Mucosa of descending colon (tissue), 3 donors: ENCODE results near the gene PLAGL1. TPM values are rescaled to one million over a fixed set of nuclear protein-coding genes. Genes with fewer than 3 reads are reported as not detected.

Experiments
- ATAC-seq: fragments of 200-7000 bp; cut with Tn5 transposase; one replicate; pipeline ENCODE4 v1.9.1; 2020; ENCODE audit warnings: mild to moderate bottlenecking, moderate library complexity
- DNase-seq, 3 donors: peaks; one replicate each; pipeline ENCODE4 v3.0.0-alpha.2; 2020
- H3K36me3 ChIP-seq: fragments of 200-600 bp; one replicate; pipeline ENCODE4 v1.8.0; 2021; ENCODE audit warnings: low read depth, mild to moderate bottlenecking
- H3K4me1 ChIP-seq: fragments of 200-600 bp; one replicate; pipeline ENCODE4 v1.8.0; 2021; ENCODE audit warnings: low read depth, mild to moderate bottlenecking
- H3K4me3 ChIP-seq: fragments of 200-600 bp; one replicate; pipeline ENCODE4 v1.8.0; 2021; ENCODE audit warnings: mild to moderate bottlenecking
- H3K9me3 ChIP-seq: fragments of 200-600 bp; one replicate; pipeline ENCODE4 v1.8.0; 2021; ENCODE audit warnings: mild to moderate bottlenecking
- CTCF ChIP-seq: fragments of 200-600 bp; IDR thresholded peaks from one replicate; pipeline ENCODE4 v1.8.0; 2022; ENCODE audit warnings: antibody characterized with exemption, mild to moderate bottlenecking
- intact Hi-C, 2 donors: fragments of 100-400 bp; cut with DNase I in 1 of 2; cut with micrococcal nuclease in 1 of 2; formaldehyde crosslinking; loops; one replicate each; pipeline versions ENCODE4 v1.11.0 to v1.11.1; 2022; cut with DNase I, micrococcal nuclease
- total RNA-seq, 3 donors: library from RNA; stranded (reverse); fragmentation: NEBNext Ultra II Directional in 2 of 3; extraction: Animal tissue kit (Norgen Biotek cat#: 25700) in 2 of 3; gene quantifications; one replicate each; pipeline versions ENCODE4 v1.2.1 to v1.2.4, GENCODE V29; 2021 to 2023
- donor health status: DM: no; HTN: no; CAD: no; lungs with moderate emphysema.
- donor health status: DM: no; HTN: no; CAD: no.
- donor health status: DM: no; HTN: yes; CAD: no.

The PLAGL1 gene
- total RNA-seq, 3 donors from 2014 or later: 25.4 to 49.5 (median 46.0) TPM

GRCh38 chr6:143976806-143977349 lies 31.2 kb downstream of the PLAGL1 start:
- Histone ChIP-seq H3K4me1 (no peaks in the 10 kb centered on the region), H3K4me3 (no peak overlapping the region), H3K36me3 (no peaks in the 10 kb centered on the region), H3K9me3 (no peaks in the 10 kb centered on the region)
- intact Hi-C loops: no loop called here
- ATAC-seq (no peak), DNase-seq (no peak)
- no peak for TF ChIP-seq CTCF

DNA sequence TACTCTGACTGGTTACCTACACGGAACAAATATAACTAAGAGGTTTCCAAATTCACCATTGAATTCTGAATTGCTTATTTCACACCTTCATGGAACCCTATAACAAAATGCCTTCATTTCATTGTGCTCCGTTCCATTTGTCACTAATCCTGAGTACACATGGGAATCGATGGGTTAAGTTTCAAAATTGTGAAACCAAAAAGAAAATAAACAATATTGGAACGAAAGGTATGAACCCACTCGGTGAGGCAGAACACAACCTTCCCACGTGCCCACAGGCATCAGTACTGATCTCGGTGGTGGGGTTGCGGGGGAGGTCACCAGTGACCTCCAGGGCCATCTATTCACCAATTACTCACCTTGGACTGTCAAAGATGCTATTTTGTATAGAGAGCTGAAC lies 34.0 kb downstream of the PLAGL1 start:
- Histone ChIP-seq H3K9me3 (no peaks in the 10 kb centered on the region), H3K36me3 (no peaks in the 10 kb centered on the region), H3K4me3 (no peak overlapping the region), H3K4me1 (no peaks in the 10 kb centered on the region)
- TF ChIP-seq CTCF: no peak
- DNase-seq (no peak), ATAC-seq (no peak)
- intact Hi-C loops: no loop called here

DNA sequence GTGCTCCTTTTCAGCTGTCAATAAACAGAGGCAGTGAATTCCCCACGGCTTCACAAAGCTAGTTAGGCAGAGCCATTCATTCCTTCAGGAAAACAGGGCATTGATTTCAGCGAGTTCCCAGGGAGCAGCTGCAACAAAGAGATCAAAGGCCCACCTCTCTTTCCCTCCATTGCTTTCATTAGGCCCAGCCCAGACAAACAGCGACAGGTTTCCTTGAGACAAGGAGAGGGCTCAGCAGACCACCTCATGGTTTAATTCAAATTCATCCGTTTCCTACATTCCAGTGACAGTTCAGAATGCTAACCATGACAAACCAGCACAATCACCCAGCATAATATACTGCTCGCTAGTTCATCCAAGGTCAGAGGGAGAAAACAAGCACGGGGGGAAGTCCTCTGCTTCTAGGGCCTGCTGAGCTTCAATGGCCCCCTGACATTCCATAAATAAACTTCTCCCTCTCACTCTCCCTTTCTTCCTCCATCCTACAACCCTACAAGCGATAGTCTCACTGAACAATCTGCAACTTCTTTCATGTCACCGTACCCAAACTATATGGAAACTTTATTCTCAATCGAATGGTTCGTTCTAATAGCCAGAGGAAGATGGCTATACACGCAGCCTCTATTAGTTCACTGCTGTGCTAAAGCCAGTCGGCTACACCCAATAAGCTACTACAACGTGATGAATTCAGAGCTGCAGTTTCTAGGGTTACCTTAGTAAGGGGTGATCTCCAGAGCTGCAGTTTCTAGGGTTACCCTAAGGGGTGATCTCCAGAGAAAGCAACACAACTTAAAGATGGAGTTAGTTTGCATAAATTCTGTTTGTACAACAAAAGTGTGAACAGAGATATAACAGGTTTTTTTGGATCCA lies 34.7 kb downstream of the PLAGL1 start:
- TF ChIP-seq CTCF: no peak
- no peaks in the 10 kb centered on the region for H3K36me3 ChIP-seq
- H3K4me1 ChIP-seq: no peaks in the 10 kb centered on the region
- H3K9me3 ChIP-seq: no peaks in the 10 kb centered on the region
- ATAC-seq: no peak
- H3K4me3 ChIP-seq: no peak overlapping the region
- no peak for DNase-seq
- intact Hi-C loops: no loop called here

DNA sequence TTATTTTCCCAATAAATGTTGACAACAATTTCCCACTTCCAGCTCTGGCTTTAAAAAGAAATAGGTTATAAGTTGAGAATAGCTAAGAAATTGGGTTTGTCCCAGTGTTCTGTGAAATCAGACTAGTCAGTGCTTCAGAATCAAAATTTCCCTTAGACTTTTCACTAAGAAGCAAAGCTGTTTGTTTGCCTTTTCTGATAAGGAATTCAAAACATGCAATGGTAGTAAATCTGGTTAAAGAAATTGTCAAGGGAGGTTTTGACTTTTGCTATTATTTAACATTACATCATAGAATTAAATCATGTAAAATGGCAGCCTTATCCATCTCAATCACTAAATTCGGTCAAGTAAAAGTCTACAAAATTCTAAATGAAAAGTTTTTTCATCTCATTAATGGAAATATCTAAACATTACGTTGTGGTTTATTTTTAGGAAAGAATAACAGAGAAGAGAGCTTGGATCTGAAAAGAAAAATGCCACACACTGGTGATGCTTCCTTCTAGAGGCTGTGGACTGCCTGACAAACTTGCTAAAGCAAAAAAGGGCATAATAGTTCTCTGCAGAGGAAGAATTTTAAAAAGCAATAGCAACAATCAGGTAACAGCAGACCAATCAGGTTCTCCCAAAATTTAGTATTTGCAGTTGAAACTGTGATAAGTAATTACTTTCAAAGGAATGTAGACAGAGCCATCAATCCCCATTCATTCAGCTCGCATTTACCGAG lies 36.4 kb downstream of the PLAGL1 start:
- ATAC-seq (no peak), DNase-seq (no peak)
- Histone ChIP-seq H3K4me1 (no peaks in the 10 kb centered on the region), H3K4me3 (no peak overlapping the region), H3K9me3 (no peaks in the 10 kb centered on the region), H3K36me3 (no peaks in the 10 kb centered on the region)
- intact Hi-C loops: no loop called here
- TF ChIP-seq CTCF: no peak

- ATAC-seq: no peak
- intact Hi-C loops: no loop called here
- Histone ChIP-seq H3K4me1 (no peaks in the 10 kb centered on the region), H3K4me3 (no peak overlapping the region), H3K9me3 (no peaks in the 10 kb centered on the region), H3K36me3 (no peaks in the 10 kb centered on the region)
- TF ChIP-seq CTCF: no peak
- no peak for DNase-seq
Measured at GRCh38 chr6:143970456-143971218, 37.4 kb downstream of the PLAGL1 start.
